Measurements from ENCODE around the gene PREX1.

Gene PREX1

DNA sequence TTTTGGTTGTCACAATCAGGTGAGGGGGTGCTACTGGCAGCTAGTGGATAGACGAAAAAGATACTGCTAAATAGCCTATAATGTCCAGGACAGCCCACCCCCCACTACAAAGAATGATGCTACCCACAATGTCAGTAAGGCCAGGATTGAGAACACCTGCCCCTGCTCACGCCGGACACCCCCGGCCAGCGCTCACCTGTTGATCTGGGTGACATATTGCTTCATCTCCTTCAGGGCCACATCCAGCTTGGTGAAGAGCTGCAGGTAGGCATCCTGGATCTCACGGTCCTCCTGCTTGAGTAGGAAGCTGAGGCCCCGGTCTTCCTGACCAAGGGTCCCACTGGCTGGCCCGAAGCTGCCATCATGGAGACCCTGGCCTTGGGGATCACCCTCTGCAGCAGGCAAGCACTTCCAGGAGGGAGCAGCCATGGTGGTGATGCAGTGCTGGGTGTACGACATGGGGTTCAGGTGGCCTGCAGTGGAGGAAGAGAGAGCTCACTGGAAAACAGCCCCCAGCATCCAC, 178.6 kb downstream of the PREX1 start:
- Histone ChIP-seq H3K36me3 (ENCODE audit: control insufficient read depth, insufficient read depth, low read length) (peaks cover 47% of the 10 kb centered on the region), H3K27ac (ENCODE audit: low read depth, low read length) (no peak overlapping the region), H3K4me1 (ENCODE audit: control insufficient read depth, insufficient read depth, low read length) (no peaks in the 10 kb centered on the region), H3K4me3 (ENCODE audit: low read depth, low read length) (no peak overlapping the region), H3K27me3 (ENCODE audit: control insufficient read depth, insufficient read depth, low read length) (no peaks in the 10 kb centered on the region), H3K9ac (ENCODE audit: low read length) (no peak overlapping the region), H3K9me3 (ENCODE audit: control insufficient read depth, insufficient read depth, low read depth, low read length) (no peaks in the 10 kb centered on the region)

- Histone ChIP-seq H3K9ac (ENCODE audit: low read length) (no peak overlapping the region), H3K4me3 (ENCODE audit: low read depth, low read length) (no peak overlapping the region), H3K27me3 (ENCODE audit: control insufficient read depth, insufficient read depth, low read length) (no peaks in the 10 kb centered on the region), H3K4me1 (ENCODE audit: control insufficient read depth, insufficient read depth, low read length) (no peaks in the 10 kb centered on the region), H3K27ac (ENCODE audit: low read depth, low read length) (no peak overlapping the region), H3K36me3 (ENCODE audit: control insufficient read depth, insufficient read depth, low read length) (peaks cover 50% of the 10 kb centered on the region), H3K9me3 (ENCODE audit: control insufficient read depth, insufficient read depth, low read depth, low read length) (no peaks in the 10 kb centered on the region)
These were observed 179.2 kb downstream of the PREX1 start for GRCh38 chr20:48648482-48649051.

- Histone ChIP-seq H3K9me3 (ENCODE audit: control insufficient read depth, insufficient read depth, low read depth, low read length) (no peaks in the 10 kb centered on the region), H3K4me3 (ENCODE audit: low read depth, low read length) (no peak overlapping the region), H3K9ac (ENCODE audit: low read length) (no peak overlapping the region), H3K27ac (ENCODE audit: low read depth, low read length) (no peak overlapping the region), H3K36me3 (ENCODE audit: control insufficient read depth, insufficient read depth, low read length) (peaks cover 50% of the 10 kb centered on the region), H3K4me1 (ENCODE audit: control insufficient read depth, insufficient read depth, low read length) (no peaks in the 10 kb centered on the region), H3K27me3 (ENCODE audit: control insufficient read depth, insufficient read depth, low read length) (no peaks in the 10 kb centered on the region)
These were observed 179.9 kb downstream of the PREX1 start for GRCh38 chr20:48647858-48648257.

- no peak overlapping the region for H3K4me3 ChIP-seq (ENCODE audit: low read depth, low read length)
- H3K36me3 ChIP-seq (ENCODE audit: control insufficient read depth, insufficient read depth, low read length), result peaks cover 41% of the 10 kb centered on the region
- H3K9me3 ChIP-seq (ENCODE audit: control insufficient read depth, insufficient read depth, low read depth, low read length), result no peaks in the 10 kb centered on the region
- no peak overlapping the region for H3K27ac ChIP-seq (ENCODE audit: low read depth, low read length)
- no peak overlapping the region for H3K9ac ChIP-seq (ENCODE audit: low read length)
- H3K4me1 ChIP-seq (ENCODE audit: control insufficient read depth, insufficient read depth, low read length), result no peaks in the 10 kb centered on the region
- no peaks in the 10 kb centered on the region for H3K27me3 ChIP-seq (ENCODE audit: control insufficient read depth, insufficient read depth, low read length)
These were observed 182.1 kb downstream of the PREX1 start for GRCh38 chr20:48645666-48646065.

DNA sequence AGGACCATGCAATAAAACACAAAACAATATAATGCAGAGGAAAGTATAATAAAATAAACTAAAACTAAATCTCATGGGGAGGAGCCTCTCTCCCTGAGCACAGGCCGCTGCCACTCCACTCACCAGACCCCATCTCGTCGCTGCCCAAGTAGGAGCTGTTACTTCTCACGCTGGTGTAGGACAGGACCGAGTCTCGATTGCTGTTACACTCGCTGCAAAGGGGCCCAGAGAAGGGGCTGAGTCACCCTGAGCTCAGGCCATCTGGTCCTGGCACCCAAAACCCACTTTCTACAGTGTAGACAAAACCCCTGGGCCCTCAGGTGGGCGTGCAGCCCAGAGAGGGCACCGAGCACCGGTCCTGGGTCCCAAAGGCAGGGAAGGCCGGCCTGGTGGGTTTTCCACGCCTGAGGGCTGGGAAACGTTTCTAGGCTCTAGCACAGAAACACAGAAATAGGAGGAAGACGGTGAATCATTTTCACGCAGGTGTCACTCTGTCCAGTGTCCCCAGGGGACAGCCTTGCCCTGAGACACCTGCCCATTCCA, 183.4 kb downstream of the PREX1 start:
- no peak overlapping the region for H3K9ac ChIP-seq (ENCODE audit: low read length)
- peaks cover 39% of the 10 kb centered on the region for H3K36me3 ChIP-seq (ENCODE audit: control insufficient read depth, insufficient read depth, low read length)
- H3K9me3 ChIP-seq (ENCODE audit: control insufficient read depth, insufficient read depth, low read depth, low read length), result no peaks in the 10 kb centered on the region
- no peaks in the 10 kb centered on the region for H3K27me3 ChIP-seq (ENCODE audit: control insufficient read depth, insufficient read depth, low read length)
- H3K4me3 ChIP-seq (ENCODE audit: low read depth, low read length), result no peak overlapping the region
- no peak overlapping the region for H3K27ac ChIP-seq (ENCODE audit: low read depth, low read length)
- H3K4me1 ChIP-seq (ENCODE audit: control insufficient read depth, insufficient read depth, low read length), result no peaks in the 10 kb centered on the region

GRCh38 chr20:48642105-48642880, 185.5 kb downstream of the PREX1 start:
- Histone ChIP-seq H3K9ac (ENCODE audit: low read length) (no peak overlapping the region), H3K27me3 (ENCODE audit: control insufficient read depth, insufficient read depth, low read length) (no peaks in the 10 kb centered on the region), H3K4me1 (ENCODE audit: control insufficient read depth, insufficient read depth, low read length) (no peaks in the 10 kb centered on the region), H3K36me3 (ENCODE audit: control insufficient read depth, insufficient read depth, low read length) (peaks cover 28% of the 10 kb centered on the region; the same call in 1 of the 2 replicates), H3K27ac (ENCODE audit: low read depth, low read length) (no peak overlapping the region), H3K9me3 (ENCODE audit: control insufficient read depth, insufficient read depth, low read depth, low read length) (no peaks in the 10 kb centered on the region), H3K4me3 (ENCODE audit: low read depth, low read length) (no peak overlapping the region)

- H3K4me3 ChIP-seq (ENCODE audit: low read depth, low read length), result no peak overlapping the region
- H3K4me1 ChIP-seq (ENCODE audit: control insufficient read depth, insufficient read depth, low read length), result no peaks in the 10 kb centered on the region
- no peak overlapping the region for H3K9ac ChIP-seq (ENCODE audit: low read length)
- H3K9me3 ChIP-seq (ENCODE audit: control insufficient read depth, insufficient read depth, low read depth, low read length), result no peaks in the 10 kb centered on the region
- H3K27ac ChIP-seq (ENCODE audit: low read depth, low read length), result no peak overlapping the region
- peaks cover 25% of the 10 kb centered on the region; the same call in 1 of the 2 replicates for H3K36me3 ChIP-seq (ENCODE audit: control insufficient read depth, insufficient read depth, low read length)
- H3K27me3 ChIP-seq (ENCODE audit: control insufficient read depth, insufficient read depth, low read length), result no peaks in the 10 kb centered on the region
These were observed 186.9 kb downstream of the PREX1 start for GRCh38 chr20:48640871-48641270.

DNA sequence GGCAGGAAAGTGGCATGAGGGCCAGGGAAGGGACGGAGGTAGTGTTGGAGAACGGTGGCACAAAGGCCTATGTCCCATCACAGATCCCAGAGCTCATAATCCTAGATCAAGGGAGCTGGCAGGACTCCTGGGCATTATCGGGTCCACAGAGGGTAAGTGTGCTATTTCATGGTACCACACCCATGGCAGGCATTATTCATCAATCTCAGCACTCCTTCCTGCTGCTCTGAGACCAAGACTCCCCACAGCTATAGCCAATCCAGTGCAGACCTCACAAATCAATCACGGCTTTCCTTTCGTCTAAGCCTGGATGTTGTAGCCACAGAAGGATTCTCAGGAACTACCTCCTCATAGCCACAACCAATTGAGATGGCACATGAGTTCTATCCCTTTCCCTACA, 187.9 kb downstream of the PREX1 start:
- H3K9ac ChIP-seq (ENCODE audit: low read length), result no peak overlapping the region
- H3K4me1 ChIP-seq (ENCODE audit: control insufficient read depth, insufficient read depth, low read length), result no peaks in the 10 kb centered on the region
- no peaks in the 10 kb centered on the region for H3K27me3 ChIP-seq (ENCODE audit: control insufficient read depth, insufficient read depth, low read length)
- H3K27ac ChIP-seq (ENCODE audit: low read depth, low read length), result no peak overlapping the region
- H3K4me3 ChIP-seq (ENCODE audit: low read depth, low read length), result no peak overlapping the region
- peaks cover 17% of the 10 kb centered on the region; the same call in 1 of the 2 replicates for H3K36me3 ChIP-seq (ENCODE audit: control insufficient read depth, insufficient read depth, low read length)
- H3K9me3 ChIP-seq (ENCODE audit: control insufficient read depth, insufficient read depth, low read depth, low read length), result no peaks in the 10 kb centered on the region

GRCh38 chr20:48638546-48638945, 189.3 kb downstream of the PREX1 start:
- no peaks in the 10 kb centered on the region for H3K9me3 ChIP-seq (ENCODE audit: control insufficient read depth, insufficient read depth, low read depth, low read length)
- H3K4me1 ChIP-seq (ENCODE audit: control insufficient read depth, insufficient read depth, low read length), result no peaks in the 10 kb centered on the region
- no peak overlapping the region for H3K27ac ChIP-seq (ENCODE audit: low read depth, low read length)
- H3K36me3 ChIP-seq (ENCODE audit: control insufficient read depth, insufficient read depth, low read length), result peaks cover 14% of the 10 kb centered on the region; the same call in 1 of the 2 replicates
- no peaks in the 10 kb centered on the region for H3K27me3 ChIP-seq (ENCODE audit: control insufficient read depth, insufficient read depth, low read length)
- no peak overlapping the region for H3K9ac ChIP-seq (ENCODE audit: low read length)
- no peak overlapping the region for H3K4me3 ChIP-seq (ENCODE audit: low read depth, low read length)

DNA sequence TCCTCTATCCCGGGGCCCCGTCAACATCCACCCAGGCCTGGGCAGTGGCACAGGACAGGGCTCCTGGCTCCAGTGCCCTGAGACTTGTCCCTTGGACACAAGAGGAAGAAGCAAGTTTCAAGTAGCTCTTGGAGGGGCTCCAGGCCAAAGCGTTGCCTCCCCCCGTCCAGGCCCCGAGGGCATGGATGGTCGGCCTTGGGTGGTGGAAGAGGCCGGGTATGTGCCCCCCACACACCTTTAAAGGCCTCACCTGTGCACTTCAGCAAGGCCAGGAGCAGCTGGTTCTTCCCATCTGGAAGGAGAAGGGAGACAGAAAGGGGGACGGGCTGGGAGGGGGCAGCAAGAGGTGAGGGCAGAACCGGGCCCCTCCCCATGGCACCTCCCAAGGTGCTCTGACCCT, 190.3 kb downstream of the PREX1 start:
- Histone ChIP-seq H3K27me3 (ENCODE audit: control insufficient read depth, insufficient read depth, low read length) (no peaks in the 10 kb centered on the region), H3K36me3 (ENCODE audit: control insufficient read depth, insufficient read depth, low read length) (peaks cover 12% of the 10 kb centered on the region; the same call in 1 of the 2 replicates), H3K9me3 (ENCODE audit: control insufficient read depth, insufficient read depth, low read depth, low read length) (no peaks in the 10 kb centered on the region), H3K4me3 (ENCODE audit: low read depth, low read length) (no peak overlapping the region), H3K4me1 (ENCODE audit: control insufficient read depth, insufficient read depth, low read length) (no peaks in the 10 kb centered on the region), H3K27ac (ENCODE audit: low read depth, low read length) (no peak overlapping the region), H3K9ac (ENCODE audit: low read length) (no peak overlapping the region)

DNA sequence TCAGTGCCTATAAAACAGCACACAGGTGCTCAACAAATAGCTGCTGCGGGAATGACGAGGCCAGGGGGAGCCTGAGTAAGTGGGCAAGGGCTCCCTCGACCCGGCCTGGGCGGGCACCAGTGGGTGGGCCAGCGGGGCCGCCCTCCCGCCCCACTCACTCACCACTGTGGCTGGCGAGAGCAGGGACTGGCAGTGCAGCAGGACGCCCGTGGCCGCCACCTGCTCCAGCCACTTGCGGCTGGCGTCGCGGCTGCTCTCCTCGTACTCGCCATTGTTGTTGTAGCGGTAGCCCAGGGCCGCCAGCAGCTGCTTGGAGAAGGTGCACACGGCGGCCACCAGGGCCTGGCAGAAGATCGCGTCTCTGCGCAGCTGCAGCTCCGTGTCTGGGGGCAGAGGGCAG, 191.5 kb downstream of the PREX1 start:
- H3K27me3 ChIP-seq (ENCODE audit: control insufficient read depth, insufficient read depth, low read length), result no peaks in the 10 kb centered on the region
- H3K9me3 ChIP-seq (ENCODE audit: control insufficient read depth, insufficient read depth, low read depth, low read length), result no peaks in the 10 kb centered on the region
- no peaks in the 10 kb centered on the region for H3K4me1 ChIP-seq (ENCODE audit: control insufficient read depth, insufficient read depth, low read length)
- no peak overlapping the region for H3K4me3 ChIP-seq (ENCODE audit: low read depth, low read length)
- peaks cover 13% of the 10 kb centered on the region; the same call in 1 of the 2 replicates for H3K36me3 ChIP-seq (ENCODE audit: control insufficient read depth, insufficient read depth, low read length)
- no peak overlapping the region for H3K9ac ChIP-seq (ENCODE audit: low read length)
- H3K27ac ChIP-seq (ENCODE audit: low read depth, low read length), result no peak overlapping the region
